ENCODE data around the gene ATAD3C. TPM values are rescaled to one million over a fixed set of nuclear protein-coding genes. Genes with fewer than 3 reads are reported as not detected.
"Not testable (repeated sequence)": the region's sequence is repeated elsewhere in the genome, so short reads cannot be mapped to it uniquely, and the experiment has no call there.

Gene ATAD3C
- total RNA-seq, 1 donor from 2014 or later = not detected

DNA sequence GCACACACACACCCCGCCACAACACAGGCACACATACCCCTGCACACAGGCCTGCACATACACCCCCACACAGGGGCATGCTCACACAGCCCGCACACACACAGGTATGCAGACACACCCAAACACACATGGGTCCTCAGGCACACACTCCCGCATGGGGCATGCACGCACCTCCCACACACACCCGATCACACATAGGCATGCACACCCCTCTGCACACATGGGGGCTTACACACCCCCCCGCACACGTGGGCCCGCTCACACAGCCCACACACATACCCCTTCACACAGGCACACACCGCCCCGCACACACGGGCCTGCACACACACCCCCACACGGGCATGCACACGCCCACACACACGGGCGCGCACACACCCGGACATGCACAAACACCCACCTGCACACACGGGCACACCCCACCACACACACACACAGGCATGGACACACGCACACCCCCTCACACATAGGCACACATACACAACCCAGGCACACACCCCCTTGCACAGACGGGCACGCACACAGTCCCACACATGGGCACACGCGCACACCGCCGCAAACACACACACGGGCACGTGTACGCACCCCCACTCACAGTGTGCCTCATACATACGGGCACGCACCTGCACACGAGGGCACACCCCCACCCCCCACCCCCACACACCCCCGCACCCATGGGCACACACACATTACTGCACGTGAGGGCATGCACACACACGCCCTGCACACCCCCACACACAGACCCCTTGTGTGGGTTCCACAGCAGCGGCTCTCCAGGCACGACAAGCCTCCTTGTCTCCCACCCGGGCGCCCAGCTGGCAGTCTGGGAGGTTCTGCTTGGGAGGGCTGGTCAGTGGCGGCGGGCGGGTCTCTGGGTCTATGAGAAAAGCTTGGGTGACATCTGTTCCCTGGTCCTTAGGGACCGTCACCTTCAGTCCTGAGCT lies 30.3 kb downstream of the ATAD3C start:
- Histone ChIP-seq H3K36me3 (no peaks in the 10 kb centered on the region), H3K79me2 (ENCODE audit: low read depth) (peaks cover 11% of the 10 kb centered on the region), H3K4me3 (no peak overlapping the region), H4K20me1 (ENCODE audit: low read depth) (no peaks in the 10 kb centered on the region), H3K9me3 (ENCODE audit: low read depth) (no peaks in the 10 kb centered on the region), H2AFZ (replicated peaks) (no peak overlapping the region), H3K27ac (no peak overlapping the region), H3K9ac (no peak overlapping the region), H3F3A (ENCODE audit: low read depth) (no peaks in the 10 kb centered on the region), H3K4me1 (no peaks in the 10 kb centered on the region), H3K27me3 (no peaks in the 10 kb centered on the region), H3K4me2 (no peak overlapping the region)
- Mint-ChIP-seq H3K36me3 (peaks cover 8% of the 10 kb centered on the region), H3K27ac (no peak overlapping the region), H3K4me3 (no peak overlapping the region), H3K27me3 (ENCODE audit: insufficient read depth, low read depth) (peaks cover 5% of the 10 kb centered on the region), H3K9me3 (no peaks in the 10 kb centered on the region), H3K4me1 (no peaks in the 10 kb centered on the region)
- DNase-seq (ENCODE audit: low spot score) = no peak
- no peak for TF ChIP-seq EZH2 (IDR thresholded peaks at IDR 0.05)
- TF ChIP-seq EZH2phosphoT487 (IDR thresholded peaks at IDR 0.05) = no peak
- TF ChIP-seq, protein P1, sequence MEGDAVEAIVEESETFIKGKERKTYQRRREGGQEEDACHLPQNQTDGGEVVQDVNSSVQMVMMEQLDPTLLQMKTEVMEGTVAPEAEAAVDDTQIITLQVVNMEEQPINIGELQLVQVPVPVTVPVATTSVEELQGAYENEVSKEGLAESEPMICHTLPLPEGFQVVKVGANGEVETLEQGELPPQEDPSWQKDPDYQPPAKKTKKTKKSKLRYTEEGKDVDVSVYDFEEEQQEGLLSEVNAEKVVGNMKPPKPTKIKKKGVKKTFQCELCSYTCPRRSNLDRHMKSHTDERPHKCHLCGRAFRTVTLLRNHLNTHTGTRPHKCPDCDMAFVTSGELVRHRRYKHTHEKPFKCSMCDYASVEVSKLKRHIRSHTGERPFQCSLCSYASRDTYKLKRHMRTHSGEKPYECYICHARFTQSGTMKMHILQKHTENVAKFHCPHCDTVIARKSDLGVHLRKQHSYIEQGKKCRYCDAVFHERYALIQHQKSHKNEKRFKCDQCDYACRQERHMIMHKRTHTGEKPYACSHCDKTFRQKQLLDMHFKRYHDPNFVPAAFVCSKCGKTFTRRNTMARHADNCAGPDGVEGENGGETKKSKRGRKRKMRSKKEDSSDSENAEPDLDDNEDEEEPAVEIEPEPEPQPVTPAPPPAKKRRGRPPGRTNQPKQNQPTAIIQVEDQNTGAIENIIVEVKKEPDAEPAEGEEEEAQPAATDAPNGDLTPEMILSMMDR (IDR thresholded peaks at IDR 0.05) = no peak

DNA sequence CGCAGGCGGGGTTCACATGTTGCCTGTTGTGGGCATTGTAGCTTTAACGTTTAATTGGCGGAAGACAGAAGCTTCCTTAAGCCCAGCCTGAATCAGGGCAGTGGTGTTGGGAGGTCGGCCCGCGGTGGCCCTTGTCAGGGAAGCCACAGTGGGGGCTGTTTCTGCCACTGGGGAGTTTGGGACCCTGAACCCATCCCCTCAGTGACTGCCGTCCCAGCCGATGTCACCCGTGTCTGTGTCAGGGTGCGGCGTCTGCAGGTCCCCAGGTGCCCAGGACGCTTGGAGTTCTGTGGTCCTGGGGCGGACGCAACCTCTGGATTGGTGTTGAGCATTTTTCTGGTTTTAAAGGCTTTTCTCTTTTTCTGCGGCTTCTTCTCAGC lies 31.0 kb downstream of the ATAD3C start:
- not testable (repeated sequence) for H3F3A ChIP-seq (ENCODE audit: low read depth); H3K4me2 ChIP-seq; H3K9me3 ChIP-seq (ENCODE audit: low read depth); H3K4me1 ChIP-seq; H3K9ac ChIP-seq; H3K27me3 Mint-ChIP-seq (ENCODE audit: insufficient read depth, low read depth); H3K4me1 Mint-ChIP-seq; H3K36me3 ChIP-seq; H3K9me3 Mint-ChIP-seq; H4K20me1 ChIP-seq (ENCODE audit: low read depth); H3K27me3 ChIP-seq; H3K4me3 Mint-ChIP-seq; DNase-seq (ENCODE audit: low spot score); H3K27ac ChIP-seq; H3K27ac Mint-ChIP-seq; H3K4me3 ChIP-seq; H2AFZ ChIP-seq (replicated peaks); H3K36me3 Mint-ChIP-seq
- H3K79me2 ChIP-seq (ENCODE audit: low read depth) = peaks cover 11% of the 10 kb centered on the region

DNA sequence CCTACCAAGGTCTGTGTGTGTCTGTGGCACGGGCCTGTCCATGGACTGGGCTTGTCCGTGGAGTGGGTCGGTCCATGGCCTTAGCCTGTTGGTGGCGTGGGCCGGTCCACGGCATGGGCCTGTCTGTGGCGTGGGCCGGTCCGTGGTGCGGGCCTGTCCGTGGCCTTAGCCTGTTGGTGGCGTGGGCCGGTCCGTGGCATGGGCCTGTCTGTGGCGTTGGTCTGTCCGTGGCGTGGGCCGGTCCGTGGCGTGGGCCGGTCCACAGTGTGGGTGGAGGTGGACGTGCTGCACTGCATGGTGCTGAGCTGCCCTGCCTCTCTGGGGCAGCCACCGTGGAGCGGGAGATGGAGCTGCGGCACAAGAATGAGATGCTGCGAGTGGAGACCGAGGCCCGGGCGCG lies 32.3 kb downstream of the ATAD3C start:
- H3K9ac ChIP-seq; H3K27ac ChIP-seq; H2AFZ ChIP-seq (replicated peaks); H3F3A ChIP-seq (ENCODE audit: low read depth); H4K20me1 ChIP-seq (ENCODE audit: low read depth); H3K4me3 ChIP-seq; H3K9me3 ChIP-seq (ENCODE audit: low read depth); H3K27me3 Mint-ChIP-seq (ENCODE audit: insufficient read depth, low read depth); H3K36me3 Mint-ChIP-seq; DNase-seq (ENCODE audit: low spot score); H3K36me3 ChIP-seq; H3K27ac Mint-ChIP-seq; H3K79me2 ChIP-seq (ENCODE audit: low read depth); H3K27me3 ChIP-seq; H3K4me2 ChIP-seq; H3K4me1 Mint-ChIP-seq; H3K4me1 ChIP-seq; H3K4me3 Mint-ChIP-seq; H3K9me3 Mint-ChIP-seq: not testable (repeated sequence)

DNA sequence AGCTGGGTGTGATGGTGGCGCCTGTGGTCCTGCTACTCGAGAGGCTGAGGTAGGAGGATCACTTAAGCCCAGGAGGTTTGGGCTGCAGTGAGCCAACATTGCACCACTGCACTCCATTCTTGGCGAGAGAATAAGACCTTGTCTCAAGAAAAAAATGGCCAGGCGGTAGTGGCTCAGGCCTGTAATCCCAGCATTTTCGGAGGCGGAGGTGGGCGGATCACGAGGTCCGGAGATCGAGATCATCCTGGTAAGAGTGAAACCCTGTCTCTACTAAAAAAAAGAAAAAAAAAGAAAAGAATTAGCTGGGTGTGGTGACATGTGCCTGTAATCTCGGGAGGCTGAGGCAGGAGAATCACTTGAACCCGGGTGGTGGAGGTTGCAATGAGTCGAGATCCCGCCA lies 33.4 kb downstream of the ATAD3C start:
- Histone ChIP-seq H3K4me3 (no peak overlapping the region), H3K9ac (no peak overlapping the region), H3F3A (ENCODE audit: low read depth) (no peaks in the 10 kb centered on the region), H3K36me3 (no peaks in the 10 kb centered on the region), H4K20me1 (ENCODE audit: low read depth) (no peaks in the 10 kb centered on the region), H3K4me1 (no peaks in the 10 kb centered on the region), H3K4me2 (no peak overlapping the region), H3K27me3 (no peaks in the 10 kb centered on the region), H3K9me3 (ENCODE audit: low read depth) (no peaks in the 10 kb centered on the region), H3K27ac (no peak overlapping the region), H2AFZ (replicated peaks) (no peak overlapping the region), H3K79me2 (ENCODE audit: low read depth) (no peaks in the 10 kb centered on the region)
- Mint-ChIP-seq H3K4me1 (no peaks in the 10 kb centered on the region), H3K27me3 (ENCODE audit: insufficient read depth, low read depth) (peaks cover 2% of the 10 kb centered on the region), H3K27ac (no peak overlapping the region), H3K36me3 (peaks cover 8% of the 10 kb centered on the region), H3K4me3 (no peak overlapping the region), H3K9me3 (no peaks in the 10 kb centered on the region)
- TF ChIP-seq, protein P1 (IDR thresholded peaks at IDR 0.05) = no peak
- no peak for TF ChIP-seq EZH2phosphoT487 (IDR thresholded peaks at IDR 0.05)
- TF ChIP-seq EZH2 (IDR thresholded peaks at IDR 0.05) = no peak
- no peak for DNase-seq (ENCODE audit: low spot score)

Measured in neural progenitor cell (in vitro differentiated cells).